ENCODE results near the gene RPL36AL.

GRCh38 chr14:49594347-49595091 lies 25.9 kb downstream of the RPL36AL start:
- TF ChIP-seq SUZ12 (IDR thresholded peaks at IDR 0.05; ENCODE audit: extremely low read depth, insufficient read depth, insufficient read length): no peak
- TF ChIP-seq ZNF274 (IDR thresholded peaks at IDR 0.05; ENCODE audit: low read depth, low read length): no peak
- TF ChIP-seq YY1 (IDR thresholded peaks at IDR 0.05; ENCODE audit: insufficient read depth, insufficient read length): no peak
